ENCODE results near the gene FHOD3. TPM values are rescaled to one million over a fixed set of nuclear protein-coding genes. Genes with fewer than 3 reads are reported as not detected.

Gene FHOD3
- total RNA-seq, 1 experiment from 2014 or later: 0.34 TPM

- intact Hi-C loops (cut with micrococcal nuclease; ENCODE audit: unreplicated experiment): no loop called here
- no peaks in the 10 kb centered on the region for H3K36me3 ChIP-seq (ENCODE audit: insufficient read depth, low read length, poor library complexity, severe bottlenecking)
- ChIA-PET POLR2A (ENCODE audit: low non-redundant PET) (no interaction called here), CTCF (no interaction called here)
- H3K4me1 ChIP-seq (ENCODE audit: insufficient read depth, low read length, poor library complexity, severe bottlenecking): peaks cover 15% of the 10 kb centered on the region
- no peaks in the 10 kb centered on the region for H3K9me3 ChIP-seq (ENCODE audit: low read depth, low read length, poor library complexity, severe bottlenecking)
- BruUV-seq (replicated peaks): no TSS peak
- no peak for TF ChIP-seq EZH2 (IDR thresholded peaks at IDR 0.05; ENCODE audit: borderline replicate concordance, low read depth, low read length, poor library complexity, severe bottlenecking)
- TF ChIP-seq CTCF (conservative IDR thresholded peaks at IDR 0.05; ENCODE audit: low read depth, low read length): no peak
- no peak overlapping the region for H3K4me3 ChIP-seq (ENCODE audit: low read depth, low read length, poor library complexity, severe bottlenecking)
- no peak for DNase-seq (ENCODE audit: low spot score)
- no peaks in the 10 kb centered on the region for H3K27me3 ChIP-seq (replicated peaks; ENCODE audit: insufficient read depth, low read depth, low read length, poor library complexity)
- no peak overlapping the region for H3K27ac ChIP-seq (ENCODE audit: low read depth, low read length, poor library complexity, severe bottlenecking)
Measured at GRCh38 chr18:36770315-36770946, 472.9 kb downstream of the FHOD3 start.

- CTCF ChIA-PET: no interaction called here
Measured at GRCh38 chr18:36771245-36771644, 473.7 kb downstream of the FHOD3 start.

DNA sequence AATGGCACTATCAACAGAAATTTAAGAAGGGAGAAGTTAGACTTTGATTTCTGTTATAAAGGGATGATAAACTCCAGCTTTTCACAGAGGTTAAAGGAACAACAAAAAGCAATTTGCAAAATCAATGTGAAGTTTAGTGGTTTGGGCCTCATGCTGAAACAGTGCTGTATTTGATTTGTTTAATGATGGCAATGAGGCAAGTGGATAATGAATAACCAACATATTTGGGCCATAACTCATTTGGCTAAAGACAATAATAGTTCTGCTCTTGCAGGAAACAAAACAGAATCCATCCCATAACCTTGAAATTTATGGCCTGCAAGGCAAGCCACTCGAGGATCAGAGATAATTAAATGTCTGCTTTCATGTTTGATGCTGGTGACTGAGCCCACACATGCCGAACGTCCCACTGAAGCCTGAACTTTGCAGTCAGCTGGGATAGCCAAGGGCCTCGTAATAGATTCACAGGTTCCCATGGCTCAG, 474.8 kb downstream of the FHOD3 start:
- BruUV-seq (replicated peaks): no TSS peak
- no peak for TF ChIP-seq CTCF (conservative IDR thresholded peaks at IDR 0.05; ENCODE audit: low read depth, low read length)
- no peak for TF ChIP-seq EZH2 (IDR thresholded peaks at IDR 0.05; ENCODE audit: borderline replicate concordance, low read depth, low read length, poor library complexity, severe bottlenecking)
- intact Hi-C loops (cut with micrococcal nuclease; ENCODE audit: unreplicated experiment): no loop called here
- H3K27ac ChIP-seq (ENCODE audit: low read depth, low read length, poor library complexity, severe bottlenecking): no peak overlapping the region
- H3K4me3 ChIP-seq (ENCODE audit: low read depth, low read length, poor library complexity, severe bottlenecking): no peak overlapping the region
- ChIA-PET CTCF (no interaction called here), POLR2A (ENCODE audit: low non-redundant PET) (no interaction called here)
- H3K9me3 ChIP-seq (ENCODE audit: low read depth, low read length, poor library complexity, severe bottlenecking): no peaks in the 10 kb centered on the region
- H3K4me1 ChIP-seq (ENCODE audit: insufficient read depth, low read length, poor library complexity, severe bottlenecking): peaks cover 4% of the 10 kb centered on the region
- DNase-seq (ENCODE audit: low spot score): no peak
- H3K36me3 ChIP-seq (ENCODE audit: insufficient read depth, low read length, poor library complexity, severe bottlenecking): no peaks in the 10 kb centered on the region
- H3K27me3 ChIP-seq (replicated peaks; ENCODE audit: insufficient read depth, low read depth, low read length, poor library complexity): no peaks in the 10 kb centered on the region

More at GRCh38 chr18:36771245-36771644, 473.7 kb downstream of the FHOD3 start:
- no TSS peak for BruUV-seq (replicated peaks)
- Histone ChIP-seq H3K27me3 (replicated peaks; ENCODE audit: insufficient read depth, low read depth, low read length, poor library complexity) (no peaks in the 10 kb centered on the region), H3K27ac (ENCODE audit: low read depth, low read length, poor library complexity, severe bottlenecking) (no peak overlapping the region), H3K4me1 (ENCODE audit: insufficient read depth, low read length, poor library complexity, severe bottlenecking) (peaks cover 14% of the 10 kb centered on the region), H3K9me3 (ENCODE audit: low read depth, low read length, poor library complexity, severe bottlenecking) (no peaks in the 10 kb centered on the region), H3K4me3 (ENCODE audit: low read depth, low read length, poor library complexity, severe bottlenecking) (no peak overlapping the region), H3K36me3 (ENCODE audit: insufficient read depth, low read length, poor library complexity, severe bottlenecking) (no peaks in the 10 kb centered on the region)
- DNase-seq (ENCODE audit: low spot score): no peak
- intact Hi-C loops (cut with micrococcal nuclease; ENCODE audit: unreplicated experiment): no loop called here
- TF ChIP-seq CTCF (conservative IDR thresholded peaks at IDR 0.05; ENCODE audit: low read depth, low read length): no peak
- no peak for TF ChIP-seq EZH2 (IDR thresholded peaks at IDR 0.05; ENCODE audit: borderline replicate concordance, low read depth, low read length, poor library complexity, severe bottlenecking)
- POLR2A ChIA-PET (ENCODE audit: low non-redundant PET): no interaction called here

All from A673 (cell line).